ENCODE results near the gene ALX4. TPM values are rescaled to one million over a fixed set of nuclear protein-coding genes. Genes with fewer than 3 reads are reported as not detected.

Gene ALX4
- not detected in 2 replicates for total RNA-seq (ENCODE audit: low replicate concordance)

- H4K20me1 ChIP-seq (ENCODE audit: low read depth), result peaks cover 87% of the 10 kb centered on the region
- TF ChIP-seq CTCF (IDR thresholded peaks at IDR 0.05) (no peak), EZH2 (IDR thresholded peaks at IDR 0.05) (peak; percentile 87), EZH2phosphoT487 (IDR thresholded peaks at IDR 0.05) (peak; percentile 98)
- H3K27ac ChIP-seq, result no peak within 1 kb of the TSS
- Mint-ChIP-seq H3K4me1 (peaks cover 49% of the 10 kb centered on the region), H3K36me3 (peaks cover 1% of the 10 kb centered on the region), H3K9me3 (peaks cover 2% of the 10 kb centered on the region), H3K27ac (no peak within 1 kb of the TSS), H3K4me3 (peak within 1 kb of the TSS; percentile 84), H3K27me3 (ENCODE audit: insufficient read depth, low read depth) (peaks cover 92% of the 10 kb centered on the region)
- peak; percentile 89 for DNase-seq (ENCODE audit: low spot score)
- H3K4me2 ChIP-seq, result peak within 1 kb of the TSS; percentile 85
- peaks cover 41% of the 10 kb centered on the region for H3F3A ChIP-seq (ENCODE audit: low read depth)
- H3K9ac ChIP-seq, result no peak within 1 kb of the TSS
- peaks cover 29% of the 10 kb centered on the region for H3K4me1 ChIP-seq
- H2AFZ ChIP-seq (replicated peaks), result peak within 1 kb of the TSS; percentile 75
- no peaks in the 10 kb centered on the region for H3K9me3 ChIP-seq (ENCODE audit: low read depth)
- H3K79me2 ChIP-seq (ENCODE audit: low read depth), result no peaks in the 10 kb centered on the region
- H3K4me3 ChIP-seq, result peak within 1 kb of the TSS; percentile 43
- peaks cover 100% of the 10 kb centered on the region for H3K27me3 ChIP-seq
- H3K36me3 ChIP-seq, result no peaks in the 10 kb centered on the region
Observed at GRCh38 chr11:44309478-44310205, at the start of gene ALX4. Gene ALX4, minus strand, starts transcription at chr11:44310139. Its CDS starts 77 bp downstream, at chr11:44310062.

GRCh38 chr11:44359162-44359561 lies 49.2 kb upstream of the ALX4 start:
- H3K27me3 Mint-ChIP-seq (ENCODE audit: insufficient read depth, low read depth), result peaks cover 12% of the 10 kb centered on the region
- Histone ChIP-seq H3F3A (ENCODE audit: low read depth) (no peaks in the 10 kb centered on the region), H4K20me1 (ENCODE audit: low read depth) (no peaks in the 10 kb centered on the region), H3K9ac (no peak overlapping the region), H3K79me2 (ENCODE audit: low read depth) (no peaks in the 10 kb centered on the region), H3K4me1 (no peaks in the 10 kb centered on the region), H3K36me3 (no peaks in the 10 kb centered on the region), H3K4me2 (no peak overlapping the region), H3K4me3 (no peak overlapping the region), H3K27ac (no peak overlapping the region), H3K27me3 (no peaks in the 10 kb centered on the region), H2AFZ (replicated peaks) (no peak overlapping the region), H3K9me3 (ENCODE audit: low read depth) (no peaks in the 10 kb centered on the region)
- peaks cover 13% of the 10 kb centered on the region for H3K4me1 Mint-ChIP-seq
- H3K27ac Mint-ChIP-seq, result no peak overlapping the region
- H3K4me3 Mint-ChIP-seq, result no peak overlapping the region
- DNase-seq (ENCODE audit: low spot score), result no peak
- peaks cover 2% of the 10 kb centered on the region for H3K36me3 Mint-ChIP-seq
- peaks cover 5% of the 10 kb centered on the region for H3K9me3 Mint-ChIP-seq
- TF ChIP-seq EZH2 (IDR thresholded peaks at IDR 0.05), result no peak
- TF ChIP-seq CTCF (IDR thresholded peaks at IDR 0.05), result no peak
- TF ChIP-seq EZH2phosphoT487 (IDR thresholded peaks at IDR 0.05), result no peak

DNA sequence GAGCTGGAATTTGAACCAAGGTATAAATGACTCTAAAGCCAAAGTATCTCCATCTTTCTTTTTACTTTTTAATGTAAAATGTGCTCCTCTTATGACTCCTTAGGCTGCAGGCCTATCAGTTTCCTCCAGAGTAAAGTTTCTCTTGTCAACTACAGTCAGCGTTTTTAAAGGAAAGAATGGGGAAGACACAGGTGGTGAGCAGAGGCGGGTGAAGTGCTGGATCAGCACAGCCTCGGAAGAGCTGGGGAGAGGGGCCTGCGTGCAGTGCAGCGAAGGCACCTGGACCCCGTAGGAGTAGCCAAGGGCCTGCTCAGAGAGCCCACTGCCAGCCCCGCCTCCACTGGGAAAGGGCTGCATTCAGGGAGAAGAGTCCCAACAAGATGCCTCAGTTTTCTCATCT lies 48.8 kb upstream of the ALX4 start:
- no peak for DNase-seq (ENCODE audit: low spot score)
- Histone ChIP-seq H3K27ac (no peak overlapping the region), H3K27me3 (no peaks in the 10 kb centered on the region), H4K20me1 (ENCODE audit: low read depth) (no peaks in the 10 kb centered on the region), H3F3A (ENCODE audit: low read depth) (no peaks in the 10 kb centered on the region), H3K4me3 (no peak overlapping the region), H3K36me3 (no peaks in the 10 kb centered on the region), H2AFZ (replicated peaks) (no peak overlapping the region), H3K79me2 (ENCODE audit: low read depth) (no peaks in the 10 kb centered on the region), H3K9me3 (ENCODE audit: low read depth) (no peaks in the 10 kb centered on the region), H3K4me1 (no peaks in the 10 kb centered on the region), H3K4me2 (no peak overlapping the region), H3K9ac (no peak overlapping the region)
- peaks cover 13% of the 10 kb centered on the region for H3K4me1 Mint-ChIP-seq
- peaks cover 2% of the 10 kb centered on the region for H3K36me3 Mint-ChIP-seq
- no peak overlapping the region for H3K27ac Mint-ChIP-seq
- TF ChIP-seq EZH2phosphoT487 (IDR thresholded peaks at IDR 0.05), result no peak
- no peak for TF ChIP-seq EZH2 (IDR thresholded peaks at IDR 0.05)
- TF ChIP-seq CTCF (IDR thresholded peaks at IDR 0.05), result no peak
- peaks cover 4% of the 10 kb centered on the region for H3K9me3 Mint-ChIP-seq
- peaks cover 10% of the 10 kb centered on the region for H3K27me3 Mint-ChIP-seq (ENCODE audit: insufficient read depth, low read depth)
- no peak overlapping the region for H3K4me3 Mint-ChIP-seq

All from neural progenitor cell (in vitro differentiated cells).